Measurements from ENCODE around the gene CPTP. TPM values are rescaled to one million over a fixed set of nuclear protein-coding genes. Genes with fewer than 3 reads are reported as not detected.

Gene CPTP
- total RNA-seq, 1 donor from 2014 or later = 44.3 TPM

DNA sequence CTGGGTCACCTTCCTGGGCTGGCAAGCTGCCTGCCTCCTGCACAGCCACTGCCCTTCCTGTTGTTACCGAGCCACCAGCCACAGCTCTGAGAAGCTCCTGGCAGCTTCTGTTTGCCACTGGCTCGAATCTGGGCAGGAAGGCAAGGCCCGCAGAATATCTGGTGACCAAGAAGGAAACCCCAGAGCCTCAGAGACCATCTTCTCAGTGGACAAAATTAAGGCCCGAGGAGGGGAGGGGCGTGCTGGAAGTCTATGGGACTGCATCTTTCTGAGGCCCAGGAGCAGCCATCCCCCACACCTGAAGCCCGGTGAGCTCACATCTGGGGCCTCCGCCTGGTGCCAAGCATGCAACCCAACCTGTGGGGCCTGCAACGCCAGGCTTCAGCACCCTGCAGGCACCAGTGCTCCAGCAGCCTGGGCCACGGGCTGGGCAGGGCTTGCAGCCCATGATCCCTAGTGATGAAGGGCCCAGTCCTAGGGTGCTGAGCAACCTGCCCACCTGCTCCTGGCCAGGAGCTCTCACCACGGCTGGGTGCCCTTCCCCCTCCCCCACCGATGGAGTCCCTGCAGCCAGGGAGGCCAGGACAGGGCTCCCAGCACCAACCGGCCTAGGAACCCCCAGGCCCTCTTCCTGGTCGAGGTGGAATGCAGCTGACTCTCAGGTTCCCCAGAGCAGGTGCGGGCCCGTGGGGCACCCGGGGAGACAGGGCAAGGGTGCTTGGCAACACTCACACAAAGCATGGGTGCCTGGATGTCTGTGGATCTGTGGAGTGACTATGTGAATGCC, 879 bp downstream of the CPTP start:
- Histone ChIP-seq H3K27me3 (ENCODE audit: control insufficient read depth, insufficient read depth, low read length) (no peaks in the 10 kb centered on the region), H3K36me3 (ENCODE audit: control insufficient read depth, insufficient read depth, low read length) (no peaks in the 10 kb centered on the region), H3K4me3 (ENCODE audit: low read depth, low read length) (peak overlapping the region; percentile 98)
- TF ChIP-seq, protein P1, sequence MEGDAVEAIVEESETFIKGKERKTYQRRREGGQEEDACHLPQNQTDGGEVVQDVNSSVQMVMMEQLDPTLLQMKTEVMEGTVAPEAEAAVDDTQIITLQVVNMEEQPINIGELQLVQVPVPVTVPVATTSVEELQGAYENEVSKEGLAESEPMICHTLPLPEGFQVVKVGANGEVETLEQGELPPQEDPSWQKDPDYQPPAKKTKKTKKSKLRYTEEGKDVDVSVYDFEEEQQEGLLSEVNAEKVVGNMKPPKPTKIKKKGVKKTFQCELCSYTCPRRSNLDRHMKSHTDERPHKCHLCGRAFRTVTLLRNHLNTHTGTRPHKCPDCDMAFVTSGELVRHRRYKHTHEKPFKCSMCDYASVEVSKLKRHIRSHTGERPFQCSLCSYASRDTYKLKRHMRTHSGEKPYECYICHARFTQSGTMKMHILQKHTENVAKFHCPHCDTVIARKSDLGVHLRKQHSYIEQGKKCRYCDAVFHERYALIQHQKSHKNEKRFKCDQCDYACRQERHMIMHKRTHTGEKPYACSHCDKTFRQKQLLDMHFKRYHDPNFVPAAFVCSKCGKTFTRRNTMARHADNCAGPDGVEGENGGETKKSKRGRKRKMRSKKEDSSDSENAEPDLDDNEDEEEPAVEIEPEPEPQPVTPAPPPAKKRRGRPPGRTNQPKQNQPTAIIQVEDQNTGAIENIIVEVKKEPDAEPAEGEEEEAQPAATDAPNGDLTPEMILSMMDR (IDR thresholded peaks at IDR 0.05; ENCODE audit: insufficient read depth, low read length, poor library complexity, severe bottlenecking) = no peak
- DNase-seq (ENCODE audit: low read depth) = no peak

DNA sequence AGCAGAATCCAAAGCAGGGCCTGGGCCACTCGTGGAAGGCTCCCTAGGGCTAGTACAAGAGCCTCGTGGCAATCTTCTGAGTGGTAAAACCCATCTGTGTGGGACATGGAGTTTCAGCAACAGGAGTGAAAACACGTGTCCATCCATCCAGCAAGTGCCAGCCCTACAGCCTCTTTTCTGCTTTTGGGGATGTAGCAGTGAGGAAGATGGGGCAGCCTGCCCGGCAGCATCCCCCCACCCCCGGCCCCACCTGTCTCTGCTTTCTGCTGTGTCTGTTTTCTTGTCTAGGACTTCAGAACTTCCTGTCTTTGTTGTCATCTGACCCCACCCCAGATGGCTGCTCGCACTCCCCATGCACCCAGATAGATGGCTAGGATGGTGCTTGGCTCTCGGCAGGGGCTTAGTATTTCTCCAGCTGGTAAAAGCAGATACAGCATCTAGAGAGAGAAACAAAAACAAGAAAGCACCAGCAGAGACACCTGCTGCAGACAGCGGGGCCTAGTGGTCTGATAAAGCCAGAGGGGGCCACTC, 1.5 kb downstream of the CPTP start:
- no peak for DNase-seq (ENCODE audit: low read depth)
- no peak overlapping the region for H3K4me3 ChIP-seq (ENCODE audit: low read depth, low read length)
- TF ChIP-seq, protein P1 (IDR thresholded peaks at IDR 0.05; ENCODE audit: insufficient read depth, low read length, poor library complexity, severe bottlenecking) = no peak
- peaks cover 2% of the 10 kb centered on the region for H3K27me3 ChIP-seq (ENCODE audit: control insufficient read depth, insufficient read depth, low read length)
- no peaks in the 10 kb centered on the region for H3K36me3 ChIP-seq (ENCODE audit: control insufficient read depth, insufficient read depth, low read length)

DNA sequence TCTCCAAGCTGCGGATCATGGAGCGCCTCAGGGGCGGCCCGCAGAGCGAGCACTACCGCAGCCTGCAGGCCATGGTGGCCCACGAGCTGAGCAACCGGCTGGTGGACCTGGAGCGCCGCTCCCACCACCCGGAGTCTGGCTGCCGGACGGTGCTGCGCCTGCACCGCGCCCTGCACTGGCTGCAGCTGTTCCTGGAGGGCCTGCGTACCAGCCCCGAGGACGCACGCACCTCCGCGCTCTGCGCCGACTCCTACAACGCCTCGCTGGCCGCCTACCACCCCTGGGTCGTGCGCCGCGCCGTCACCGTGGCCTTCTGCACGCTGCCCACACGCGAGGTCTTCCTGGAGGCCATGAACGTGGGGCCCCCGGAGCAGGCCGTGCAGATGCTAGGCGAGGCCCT, 2.7 kb downstream of the CPTP start:
- no peak for DNase-seq (ENCODE audit: low read depth)
- H3K4me3 ChIP-seq (ENCODE audit: low read depth, low read length) = no peak overlapping the region
- H3K36me3 ChIP-seq (ENCODE audit: control insufficient read depth, insufficient read depth, low read length) = no peaks in the 10 kb centered on the region
- peaks cover 2% of the 10 kb centered on the region for H3K27me3 ChIP-seq (ENCODE audit: control insufficient read depth, insufficient read depth, low read length)
- TF ChIP-seq, protein P1 (IDR thresholded peaks at IDR 0.05; ENCODE audit: insufficient read depth, low read length, poor library complexity, severe bottlenecking) = no peak

DNA sequence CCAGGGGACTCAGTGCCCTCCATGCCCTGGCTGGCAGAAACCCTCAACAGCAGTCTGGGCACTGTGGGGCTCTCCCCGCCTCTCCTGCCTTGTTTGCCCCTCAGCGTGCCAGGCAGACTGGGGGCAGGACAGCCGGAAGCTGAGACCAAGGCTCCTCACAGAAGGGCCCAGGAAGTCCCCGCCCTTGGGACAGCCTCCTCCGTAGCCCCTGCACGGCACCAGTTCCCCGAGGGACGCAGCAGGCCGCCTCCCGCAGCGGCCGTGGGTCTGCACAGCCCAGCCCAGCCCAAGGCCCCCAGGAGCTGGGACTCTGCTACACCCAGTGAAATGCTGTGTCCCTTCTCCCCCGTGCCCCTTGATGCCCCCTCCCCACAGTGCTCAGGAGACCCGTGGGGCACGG, 3.7 kb downstream of the CPTP start:
- no peak for DNase-seq (ENCODE audit: low read depth)
- Histone ChIP-seq H3K4me3 (ENCODE audit: low read depth, low read length) (no peak overlapping the region), H3K27me3 (ENCODE audit: control insufficient read depth, insufficient read depth, low read length) (peaks cover 2% of the 10 kb centered on the region), H3K36me3 (ENCODE audit: control insufficient read depth, insufficient read depth, low read length) (no peaks in the 10 kb centered on the region)
- TF ChIP-seq, protein P1 (IDR thresholded peaks at IDR 0.05; ENCODE audit: insufficient read depth, low read length, poor library complexity, severe bottlenecking) = no peak

DNA sequence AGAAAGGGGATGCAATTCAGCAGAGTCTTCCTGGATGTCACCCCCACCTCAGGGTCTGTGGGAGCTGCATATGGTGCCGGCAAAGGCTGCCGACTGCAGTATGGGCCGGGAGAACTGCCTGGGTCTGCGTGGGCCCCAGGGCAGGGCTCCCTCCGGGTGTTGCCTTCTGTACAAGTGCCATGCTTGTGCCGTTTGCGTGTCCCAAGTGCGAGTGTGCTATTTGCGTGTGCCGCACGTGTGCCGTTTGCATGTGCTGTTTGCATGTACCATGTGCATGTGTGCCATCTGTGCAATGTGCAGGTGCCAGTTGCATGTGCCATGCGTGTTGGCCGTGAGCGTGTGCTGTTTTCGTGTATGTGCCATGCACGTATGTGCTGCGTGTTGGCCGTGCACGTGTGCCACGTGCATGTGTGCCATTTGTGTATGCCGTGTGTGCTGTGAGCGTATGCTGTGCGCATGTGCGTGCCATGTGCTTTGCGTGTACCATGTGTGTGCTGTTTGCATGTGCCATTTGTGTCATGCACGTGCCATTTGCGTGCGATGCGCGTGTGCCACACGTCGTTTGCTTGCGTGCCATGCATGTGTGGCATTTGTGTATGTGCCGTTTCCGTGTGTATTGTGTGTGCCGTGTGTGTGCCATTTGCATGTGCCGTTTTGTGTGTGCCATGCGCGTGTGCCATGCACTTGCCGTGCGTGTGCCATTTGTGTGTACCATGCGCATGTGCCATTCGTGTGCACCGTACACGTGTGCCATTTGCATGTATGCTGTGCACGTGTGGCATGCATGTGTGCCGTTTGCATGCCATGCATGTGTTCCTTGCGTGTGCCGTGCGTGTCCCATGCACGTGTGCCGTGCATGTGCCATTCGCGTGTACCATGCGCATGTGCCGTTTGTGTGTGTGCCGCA, 5.0 kb downstream of the CPTP start:
- no peak overlapping the region for H3K4me3 ChIP-seq (ENCODE audit: low read depth, low read length)

More for the DNA sequence above, 5.0 kb downstream of the CPTP start:
- DNase-seq (ENCODE audit: low read depth) = no peak
- Histone ChIP-seq H3K27me3 (ENCODE audit: control insufficient read depth, insufficient read depth, low read length) (peaks cover 2% of the 10 kb centered on the region), H3K36me3 (ENCODE audit: control insufficient read depth, insufficient read depth, low read length) (no peaks in the 10 kb centered on the region)
- TF ChIP-seq, protein P1 (IDR thresholded peaks at IDR 0.05; ENCODE audit: insufficient read depth, low read length, poor library complexity, severe bottlenecking) = no peak
